Body of pancreas (tissue), 4 donors: Measurements from ENCODE around the gene SLX4IP. TPM values are rescaled to one million over a fixed set of nuclear protein-coding genes. Genes with fewer than 3 reads are reported as not detected.

Experiments
- ATAC-seq: fragments of 150-250 bp; one replicate; pipeline ENCODE4 v1.9.1; 2016
- DNase-seq, 4 donors: peaks; one replicate each; pipeline ENCODE4 v3.0.0-alpha.2; 2019
- H3K27ac ChIP-seq, 4 donors: fragments of 200-600 bp; sonication (generic); 1 replicate in 3 of 4; 2 replicates in 1 of 4; pipeline versions ENCODE4 v1.5.1 to v1.6.1; 2016 to 2019; ENCODE audit warnings: mild to moderate bottlenecking in 1 of 4, mixed read lengths in 1 of 4, moderate library complexity in 1 of 4
- H3K27me3 ChIP-seq, 2 donors: fragments of 200-600 bp; sonication (generic); one replicate each; pipeline ENCODE4 v1.6.0; 2016; ENCODE audit warnings: mild to moderate bottlenecking in 1 of 2
- H3K36me3 ChIP-seq, 2 donors: fragments of 200-600 bp; sonication (generic); replicated peaks in 1 of 2; 2 replicates each; pipeline ENCODE4 v1.5.1; 2016; ENCODE audit warnings: low read depth in 2 of 2; ENCODE audit not compliant: insufficient read depth in 1 of 2
- H3K4me1 ChIP-seq: fragments of 200-600 bp; sonication (generic); one replicate; pipeline ENCODE4 v1.6.0; 2016
- H3K4me3 ChIP-seq, 2 donors: fragments of 200-600 bp; sonication (generic); 1 replicate in 1 of 2; 2 replicates in 1 of 2; pipeline ENCODE4 v1.5.1; 2016 to 2019
- H3K9me3 ChIP-seq, 3 donors: fragments of 200-600 bp; sonication (generic); 1 replicate in 2 of 3; 2 replicates in 1 of 3; pipeline ENCODE4 v1.5.1; 2016
- CTCF ChIP-seq, 7 experiments: fragments of 450-650 bp in 4 of 7; fragments of 200-600 bp in 3 of 7; sonication (generic) in 3 of 7; IDR thresholded peaks; one replicate each; pipeline ENCODE4 v1.5.1; 2016 to 2019; ENCODE audit warnings: antibody characterized with exemption in 7 of 7
- POLR2A ChIP-seq, 3 donors: fragments of 450-650 bp; IDR thresholded peaks; one replicate each; pipeline ENCODE4 v1.6.1; 2016; ENCODE audit warnings: antibody characterized with exemption in 3 of 3, mild to moderate bottlenecking in 2 of 3
- WGBS, 2 donors: methylation state at CpG; one replicate each; pipeline ENCODE4 v1.1.5; 2017; 5-methylcytosine and 5-hydroxymethylcytosine counted together
- intact Hi-C: fragments of 100-400 bp; cut with DNase I; formaldehyde crosslinking; loops from one replicate; pipeline ENCODE4 v1.15.1; 2023
- total RNA-seq, 2 donors: library from RNA; depleted of rRNA; stranded (reverse); fragments of >200 nt; gene quantifications; one replicate each; pipeline ENCODE4 v1.1.0, GENCODE V29; 2016

Gene SLX4IP
- total RNA-seq, 2 donors from 2014 or later = 4.3 to 4.7 TPM

- intact Hi-C loops = no loop called here
- Histone ChIP-seq H3K4me1 (peaks cover 11% of the 10 kb centered on the region), H3K4me3 (no peak overlapping the region), H3K27me3 (no peaks in the 10 kb centered on the region), H3K27ac (no peak overlapping the region), H3K9me3 (no peaks in the 10 kb centered on the region), H3K36me3 (no peaks in the 10 kb centered on the region)
- WGBS, 2 donors = 72 to 82% methylated on average over 1 of the region's 1 CpG
- no peak for TF ChIP-seq POLR2A (IDR thresholded peaks at IDR 0.05)
- no peak for TF ChIP-seq CTCF (IDR thresholded peaks at IDR 0.05)
- DNase-seq (no peak), ATAC-seq (no peak)
Measured at GRCh38 chr20:10521836-10522235, 86.7 kb downstream of the SLX4IP start.

- no peaks in the 10 kb centered on the region for H3K27me3 ChIP-seq
- no peaks in the 10 kb centered on the region for H3K9me3 ChIP-seq
- intact Hi-C loops = no loop called here
- DNase-seq = no peak
- no peak overlapping the region for H3K4me3 ChIP-seq
- no peak overlapping the region for H3K27ac ChIP-seq
- peaks cover 11% of the 10 kb centered on the region for H3K4me1 ChIP-seq
- H3K36me3 ChIP-seq = no peaks in the 10 kb centered on the region
- WGBS, 2 donors = 81 to 89% methylated on average over 8 of the region's 8 CpGs
- no peak for ATAC-seq
- TF ChIP-seq CTCF (IDR thresholded peaks at IDR 0.05) = no peak
- TF ChIP-seq POLR2A (IDR thresholded peaks at IDR 0.05) = no peak
Measured at GRCh38 chr20:10522328-10522727, 87.2 kb downstream of the SLX4IP start.

GRCh38 chr20:10523443-10523842 lies 88.3 kb downstream of the SLX4IP start:
- TF ChIP-seq POLR2A (IDR thresholded peaks at IDR 0.05) (no peak), CTCF (IDR thresholded peaks at IDR 0.05) (no peak)
- DNase-seq (no peak), ATAC-seq (no peak)
- Histone ChIP-seq H3K4me3 (no peak overlapping the region), H3K36me3 (no peaks in the 10 kb centered on the region), H3K9me3 (no peaks in the 10 kb centered on the region), H3K27me3 (no peaks in the 10 kb centered on the region), H3K27ac (no peak overlapping the region), H3K4me1 (peaks cover 15% of the 10 kb centered on the region)
- intact Hi-C loops = no loop called here
- WGBS, 2 donors = 64 to 72% methylated on average over 5 of the region's 5 CpGs

GRCh38 chr20:10524034-10524476 lies 89.0 kb downstream of the SLX4IP start:
- peak; percentile 63 for ATAC-seq
- Histone ChIP-seq H3K36me3 (no peaks in the 10 kb centered on the region), H3K27ac (peak overlapping the region in 1 of 4 donors; percentile 14), H3K9me3 (no peaks in the 10 kb centered on the region), H3K27me3 (no peaks in the 10 kb centered on the region), H3K4me3 (no peak overlapping the region), H3K4me1 (peaks cover 17% of the 10 kb centered on the region)
- WGBS, 2 donors = 50 to 55% methylated on average over 9 to 10 of the region's 10 CpGs
- no peak for TF ChIP-seq POLR2A (IDR thresholded peaks at IDR 0.05)
- no peak for TF ChIP-seq CTCF (IDR thresholded peaks at IDR 0.05)
- DNase-seq = peak; percentile 25 to 55 (median 44)
- intact Hi-C loops = no loop called here

- ATAC-seq = peak; percentile 47
- intact Hi-C loops = no loop called here
- WGBS, 2 donors = 62 to 80% methylated on average over 4 of the region's 4 CpGs
Measured at GRCh38 chr20:10524643-10525042, 89.5 kb downstream of the SLX4IP start.

More at GRCh38 chr20:10524643-10525042, 89.5 kb downstream of the SLX4IP start:
- TF ChIP-seq POLR2A (IDR thresholded peaks at IDR 0.05) (no peak), CTCF (IDR thresholded peaks at IDR 0.05) (no peak)
- H3K27me3 ChIP-seq = no peaks in the 10 kb centered on the region
- peaks cover 17% of the 10 kb centered on the region for H3K4me1 ChIP-seq
- H3K27ac ChIP-seq = no peak overlapping the region
- DNase-seq = no peak
- no peaks in the 10 kb centered on the region for H3K9me3 ChIP-seq
- no peaks in the 10 kb centered on the region for H3K36me3 ChIP-seq
- H3K4me3 ChIP-seq = no peak overlapping the region
